ENCODE results near the gene INPP5F. TPM values are rescaled to one million over a fixed set of nuclear protein-coding genes. Genes with fewer than 3 reads are reported as not detected.

INPP5F gene
- total RNA-seq, 6 experiments from 2014 or later, result 2.0 to 3.9 (median 2.5) TPM

DNA sequence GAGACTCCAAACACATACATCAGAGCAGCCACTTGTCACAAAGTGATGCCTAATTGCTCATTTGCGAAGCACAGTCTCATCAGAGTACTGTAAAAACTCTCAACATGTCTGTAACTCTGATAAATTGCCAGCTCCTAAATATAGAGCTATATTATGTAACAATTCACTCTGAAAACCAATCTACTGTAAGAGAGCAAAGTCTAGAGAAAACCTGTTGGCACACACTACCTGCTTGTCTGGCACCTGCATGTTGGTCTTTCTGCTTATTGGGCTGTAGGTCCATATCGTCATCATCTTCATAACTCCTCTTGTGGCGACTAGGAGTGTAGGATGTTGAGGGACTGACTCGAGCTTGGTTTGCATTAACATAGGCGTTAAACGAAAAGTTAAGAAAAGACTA is 127.0 kb downstream of the INPP5F start:
- Histone ChIP-seq H3K27ac (no peak overlapping the region), H3K4me3 (no peak overlapping the region), H3K4me1 (peaks cover 0 to under 1% (median 0%) of the 10 kb centered on the region in 4 donors), H3K36me3 (peaks cover 0 to 59% (median 15%) of the 10 kb centered on the region in 4 donors), H3K9me3 (no peaks in the 10 kb centered on the region), H3K27me3 (no peaks in the 10 kb centered on the region)
- WGBS (ENCODE audit: insufficient coverage, low coverage, low lambda C conversion rate, missing lambda C conversion rate), result 93% methylated on average over 6 of the region's 6 CpGs
- TF ChIP-seq, protein P1, sequence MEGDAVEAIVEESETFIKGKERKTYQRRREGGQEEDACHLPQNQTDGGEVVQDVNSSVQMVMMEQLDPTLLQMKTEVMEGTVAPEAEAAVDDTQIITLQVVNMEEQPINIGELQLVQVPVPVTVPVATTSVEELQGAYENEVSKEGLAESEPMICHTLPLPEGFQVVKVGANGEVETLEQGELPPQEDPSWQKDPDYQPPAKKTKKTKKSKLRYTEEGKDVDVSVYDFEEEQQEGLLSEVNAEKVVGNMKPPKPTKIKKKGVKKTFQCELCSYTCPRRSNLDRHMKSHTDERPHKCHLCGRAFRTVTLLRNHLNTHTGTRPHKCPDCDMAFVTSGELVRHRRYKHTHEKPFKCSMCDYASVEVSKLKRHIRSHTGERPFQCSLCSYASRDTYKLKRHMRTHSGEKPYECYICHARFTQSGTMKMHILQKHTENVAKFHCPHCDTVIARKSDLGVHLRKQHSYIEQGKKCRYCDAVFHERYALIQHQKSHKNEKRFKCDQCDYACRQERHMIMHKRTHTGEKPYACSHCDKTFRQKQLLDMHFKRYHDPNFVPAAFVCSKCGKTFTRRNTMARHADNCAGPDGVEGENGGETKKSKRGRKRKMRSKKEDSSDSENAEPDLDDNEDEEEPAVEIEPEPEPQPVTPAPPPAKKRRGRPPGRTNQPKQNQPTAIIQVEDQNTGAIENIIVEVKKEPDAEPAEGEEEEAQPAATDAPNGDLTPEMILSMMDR (IDR thresholded peaks at IDR 0.05), result no peak
- TF ChIP-seq POLR2A (IDR thresholded peaks at IDR 0.05), result no peak
- DNase-seq, result no peak
- intact Hi-C loops (cut with DNase I), result no loop called here
- no peak for ATAC-seq

DNA sequence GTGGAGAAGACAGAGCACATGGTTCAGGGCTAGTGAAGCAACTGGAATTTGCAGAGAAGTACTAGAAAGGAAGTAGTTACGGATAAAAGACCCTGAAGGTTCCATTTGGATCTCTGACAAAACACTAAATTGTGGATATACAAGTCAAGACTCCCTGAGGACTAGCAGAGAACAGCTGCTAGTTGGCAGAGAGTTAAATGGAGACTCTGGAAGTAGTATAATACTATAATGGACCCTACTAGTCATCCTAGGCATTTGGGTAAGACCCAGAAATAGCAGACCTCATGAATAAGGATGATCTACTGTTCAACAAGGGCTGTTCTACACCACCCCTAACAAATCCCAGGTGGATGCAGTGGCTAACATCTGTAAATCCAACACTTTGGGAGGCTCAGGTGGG is 127.7 kb downstream of the INPP5F start:
- intact Hi-C loops (cut with DNase I), result no loop called here
- Histone ChIP-seq H3K36me3 (peaks cover 0 to 54% (median 13%) of the 10 kb centered on the region in 4 donors), H3K27me3 (no peaks in the 10 kb centered on the region), H3K9me3 (no peaks in the 10 kb centered on the region), H3K27ac (no peak overlapping the region), H3K4me3 (no peak overlapping the region), H3K4me1 (peaks cover 0 to 8% (median 0%) of the 10 kb centered on the region in 4 donors)
- DNase-seq, result no peak
- TF ChIP-seq, protein P1 (IDR thresholded peaks at IDR 0.05), result no peak
- TF ChIP-seq POLR2A (IDR thresholded peaks at IDR 0.05), result no peak
- ATAC-seq, result no peak
- no CpG with 5 or more reads among the region's 1 CpG for WGBS (ENCODE audit: insufficient coverage, low coverage, low lambda C conversion rate, missing lambda C conversion rate)

DNA sequence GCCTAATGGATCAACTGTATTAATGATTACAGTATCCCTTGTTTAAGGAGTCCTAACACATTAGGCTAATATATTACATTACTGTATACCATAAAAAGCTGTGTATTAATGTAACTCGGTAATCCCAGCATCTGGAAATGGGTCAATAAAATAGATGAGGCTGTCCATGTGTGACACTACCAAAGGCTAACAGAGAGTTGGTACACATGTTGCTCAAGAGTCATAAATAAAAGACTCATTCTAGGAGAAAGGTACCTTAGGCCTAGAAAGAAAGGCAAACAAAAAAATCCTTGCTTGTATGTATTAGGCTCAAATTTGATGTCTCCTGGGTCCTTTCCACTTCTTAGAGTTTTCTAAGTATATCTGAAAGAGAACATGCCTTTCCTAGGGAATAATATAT is 132.2 kb downstream of the INPP5F start:
- 17% methylated on average over 1 of the region's 1 CpG for WGBS (ENCODE audit: insufficient coverage, low coverage, low lambda C conversion rate, missing lambda C conversion rate)
- Histone ChIP-seq H3K9me3 (no peaks in the 10 kb centered on the region), H3K36me3 (peaks cover 0 to 23% (median 7%) of the 10 kb centered on the region in 4 donors), H3K4me1 (peaks cover 0 to 8% (median 0%) of the 10 kb centered on the region in 4 donors), H3K27ac (no peak overlapping the region), H3K4me3 (no peak overlapping the region), H3K27me3 (no peaks in the 10 kb centered on the region)
- DNase-seq (no peak), ATAC-seq (peak; percentile 59 to 85 (median 75))
- TF ChIP-seq, protein P1 (IDR thresholded peaks at IDR 0.05), result no peak
- TF ChIP-seq POLR2A (IDR thresholded peaks at IDR 0.05), result no peak
- intact Hi-C loops (cut with DNase I), result loop anchor here in 1 of 2 donors (5.0 kb wide), 1 partner anchor 171 kb away; no protein-coding TSS in a partner anchor

DNA sequence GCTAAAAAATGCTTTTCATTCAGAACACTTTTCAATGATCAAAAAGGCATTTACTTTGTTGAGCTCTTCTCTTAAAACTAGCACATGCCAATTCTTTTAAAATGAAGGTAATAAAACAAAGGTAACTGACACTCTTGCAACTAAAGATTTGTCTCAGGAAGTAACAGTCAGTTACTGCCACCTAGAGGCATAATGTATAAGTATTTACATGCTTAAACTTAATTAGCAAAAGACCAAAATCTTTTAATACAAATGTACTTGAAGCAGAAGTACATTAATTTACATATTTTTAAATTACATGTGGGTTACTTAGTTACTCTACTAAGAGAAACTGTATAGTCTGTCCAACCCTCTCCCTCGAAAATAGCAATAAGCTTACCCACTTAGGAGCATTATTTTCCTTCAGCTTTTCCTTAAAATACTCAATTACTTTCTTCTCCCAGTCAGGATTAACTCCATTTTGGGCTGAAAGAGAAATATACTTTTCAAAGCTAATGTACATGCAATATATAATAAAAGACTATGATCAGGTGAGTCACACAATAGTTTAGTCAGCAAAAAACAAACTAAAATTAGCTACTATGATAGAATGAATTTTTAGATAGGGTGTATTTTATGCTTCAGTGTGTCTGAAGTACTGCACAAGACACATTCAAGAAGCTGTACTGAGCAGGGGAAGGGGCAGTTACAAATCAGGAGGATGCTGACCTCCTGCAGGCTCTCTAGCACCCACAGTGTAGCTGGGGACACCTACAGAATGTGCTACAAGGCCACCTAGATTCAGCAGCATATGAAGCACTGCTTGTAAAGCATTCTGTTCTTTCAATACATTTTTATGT is 133.8 kb downstream of the INPP5F start:
- Histone ChIP-seq H3K4me3 (no peak overlapping the region), H3K27ac (no peak overlapping the region), H3K27me3 (no peaks in the 10 kb centered on the region), H3K36me3 (peaks cover 0 to 13% (median 4%) of the 10 kb centered on the region in 4 donors), H3K9me3 (no peaks in the 10 kb centered on the region), H3K4me1 (peaks cover 0 to 8% (median 0%) of the 10 kb centered on the region in 4 donors)
- intact Hi-C loops (cut with DNase I), result loop anchor here in 1 of 2 donors (5.0 kb wide), 1 partner anchor 172 kb away; no protein-coding TSS in a partner anchor
- DNase-seq (no peak), ATAC-seq (peak in 3 of 4 donors; percentile 55 to 61 (median 60))
- no peak for TF ChIP-seq POLR2A (IDR thresholded peaks at IDR 0.05)
- TF ChIP-seq, protein P1 (IDR thresholded peaks at IDR 0.05), result peak; percentile 47 to 64 (median 64)
- WGBS (ENCODE audit: insufficient coverage, low coverage, low lambda C conversion rate, missing lambda C conversion rate), result 89% methylated on average over 1 of the region's 1 CpG

Measured in right lobe of liver (tissue), 6 donors.